OCI-LY3 (cell line): Measurements from ENCODE around the gene IL36G.
A peak's percentile ranks its signal among the peaks of the same experiment; 100 is the strongest.

Experiments used
- H2AFZ ChIP-seq: fragments of 200-600, 300-600 bp; shearing (Covaris generic); 2 replicates; pipeline ENCODE4 v1.6.0; 2014; ENCODE audit warnings: antibody characterized with exemption, low read depth, low read length
- H3K27ac ChIP-seq: fragments of 200-600, 300-600 bp; sonication (generic); 2 replicates; pipeline ENCODE4 v1.5.1; 2014; ENCODE audit warnings: mild to moderate bottlenecking, low read length, moderate library complexity, mixed read lengths
- H3K27me3 ChIP-seq: fragments of 200-600, 300-600 bp; sonication (generic); 2 replicates; pipeline ENCODE4 v1.6.1; 2014; ENCODE audit warnings: low read depth, low read length, mixed read lengths
- H3K36me3 ChIP-seq: fragments of 200-600, 300-600 bp; sonication (generic); replicated peaks from 2 replicates; pipeline ENCODE3; 2014; ENCODE audit warnings: low read depth, low read length, mixed read lengths
- H3K4me1 ChIP-seq: fragments of 300-600, 200-600 bp; sonication (generic); 2 replicates; pipeline ENCODE4 v1.6.1; 2014; ENCODE audit warnings: low read length, mixed read lengths
- H3K4me2 ChIP-seq: fragments of 200-600, 300-600 bp; sonication (generic); 2 replicates; pipeline ENCODE4 v1.6.1; 2014; ENCODE audit warnings: low read length, mixed read lengths
- H3K4me3 ChIP-seq: fragments of 300-600, 200-600 bp; sonication (generic); 2 replicates; pipeline ENCODE4 v1.5.1; 2014; ENCODE audit warnings: antibody characterized with exemption, mild to moderate bottlenecking, low read length, moderate library complexity
- H3K79me2 ChIP-seq: fragments of 300-600, 200-600 bp; shearing (Covaris generic); 2 replicates; pipeline ENCODE4 v1.6.1; 2014; ENCODE audit warnings: mild to moderate bottlenecking, low read length, mixed read lengths
- H3K9ac ChIP-seq: fragments of 300-600, 200-600 bp; shearing (Covaris generic); 2 replicates; pipeline ENCODE4 v1.6.0; 2014; ENCODE audit warnings: mild to moderate bottlenecking, low read length, moderate library complexity
- H3K9me3 ChIP-seq: fragments of 200-600, 300-600 bp; shearing (Covaris generic); 2 replicates; pipeline ENCODE4 v1.6.1; 2014; ENCODE audit warnings: low read length, mixed read lengths; ENCODE audit not compliant: insufficient read depth
- H4K20me1 ChIP-seq: fragments of 200-600, 300-600 bp; sonication (generic); 2 replicates; pipeline ENCODE4 v1.6.1; 2016; ENCODE audit warnings: low read length, mixed read lengths; ENCODE audit not compliant: insufficient read depth
- EZH2phosphoT487 ChIP-seq: fragments of 200-600 bp; shearing (Covaris generic); IDR thresholded peaks from 2 replicates; pipeline ENCODE4 v1.6.1; 2018; ENCODE audit warnings: antibody characterized with exemption, mixed run types, low read depth
- TF ChIP-seq, protein P1 (sequence below): fragments of 200-600, 300-600 bp; sonication (generic); IDR thresholded peaks from 2 replicates; pipeline ENCODE4 v1.5.1; 2014; ENCODE audit warnings: antibody characterized with exemption, low read length, low read depth

IL36G gene

DNA sequence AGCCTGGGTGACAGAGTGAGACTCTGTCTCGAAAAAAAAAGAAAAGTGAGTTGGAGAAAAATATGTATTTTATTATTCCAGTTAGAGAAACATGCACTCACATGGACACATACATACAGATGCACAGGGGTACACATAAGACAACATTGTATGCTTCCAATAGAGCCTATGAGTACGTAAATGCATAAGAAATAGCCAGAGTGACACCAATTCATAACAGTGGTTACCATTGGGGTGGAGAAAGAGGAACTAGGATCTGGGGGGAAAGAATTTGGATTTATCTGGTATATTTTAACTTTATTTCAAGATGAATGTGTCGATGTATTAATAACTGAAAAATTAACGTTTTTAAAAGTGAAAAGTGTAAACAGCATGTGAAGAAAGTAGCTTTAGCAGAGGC, 43.5 kb downstream of the IL36G start:
- Histone ChIP-seq H3K4me1 (peaks cover 26% of the 10 kb centered on the region), H3K4me3 (peak overlapping the region; percentile 16; the same call in 1 of the 2 replicates), H3K27ac (no peak overlapping the region), H3K36me3 (peaks cover 2% of the 10 kb centered on the region), H3K27me3 (peaks cover 51% of the 10 kb centered on the region), H3K9ac (no peak overlapping the region), H3K9me3 (peaks cover 5% of the 10 kb centered on the region; the same call in 1 of the 2 replicates), H3K79me2 (no peaks in the 10 kb centered on the region), H2AFZ (no peak overlapping the region), H3K4me2 (peak overlapping the region; percentile 60), H4K20me1 (peaks cover 4% of the 10 kb centered on the region; the same call in 1 of the 2 replicates)
- no peak for TF ChIP-seq EZH2phosphoT487
- TF ChIP-seq, protein P1, sequence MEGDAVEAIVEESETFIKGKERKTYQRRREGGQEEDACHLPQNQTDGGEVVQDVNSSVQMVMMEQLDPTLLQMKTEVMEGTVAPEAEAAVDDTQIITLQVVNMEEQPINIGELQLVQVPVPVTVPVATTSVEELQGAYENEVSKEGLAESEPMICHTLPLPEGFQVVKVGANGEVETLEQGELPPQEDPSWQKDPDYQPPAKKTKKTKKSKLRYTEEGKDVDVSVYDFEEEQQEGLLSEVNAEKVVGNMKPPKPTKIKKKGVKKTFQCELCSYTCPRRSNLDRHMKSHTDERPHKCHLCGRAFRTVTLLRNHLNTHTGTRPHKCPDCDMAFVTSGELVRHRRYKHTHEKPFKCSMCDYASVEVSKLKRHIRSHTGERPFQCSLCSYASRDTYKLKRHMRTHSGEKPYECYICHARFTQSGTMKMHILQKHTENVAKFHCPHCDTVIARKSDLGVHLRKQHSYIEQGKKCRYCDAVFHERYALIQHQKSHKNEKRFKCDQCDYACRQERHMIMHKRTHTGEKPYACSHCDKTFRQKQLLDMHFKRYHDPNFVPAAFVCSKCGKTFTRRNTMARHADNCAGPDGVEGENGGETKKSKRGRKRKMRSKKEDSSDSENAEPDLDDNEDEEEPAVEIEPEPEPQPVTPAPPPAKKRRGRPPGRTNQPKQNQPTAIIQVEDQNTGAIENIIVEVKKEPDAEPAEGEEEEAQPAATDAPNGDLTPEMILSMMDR = no peak

DNA sequence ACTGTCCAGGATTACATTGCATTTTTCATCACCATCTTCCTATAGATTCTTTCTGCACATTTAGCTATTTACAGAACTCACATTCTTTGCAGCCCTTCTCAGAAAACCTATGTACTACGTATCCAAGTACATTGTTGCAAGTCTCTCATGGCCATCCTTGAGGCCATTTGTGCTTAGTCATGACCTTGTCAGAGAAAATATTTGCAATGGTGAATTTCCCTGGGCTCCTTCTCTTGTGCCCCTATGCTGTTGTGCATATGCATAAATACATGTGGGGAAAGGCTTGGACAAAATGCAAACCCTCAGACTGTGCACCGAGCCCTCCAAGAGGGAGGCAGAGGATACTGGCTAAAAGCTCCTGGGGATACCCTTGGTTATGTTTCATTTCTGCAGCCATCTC, 47.0 kb downstream of the IL36G start:
- TF ChIP-seq, protein P1 = no peak
- no peak for TF ChIP-seq EZH2phosphoT487
- Histone ChIP-seq H4K20me1 (peaks cover 4% of the 10 kb centered on the region; the same call in 1 of the 2 replicates), H3K36me3 (no peaks in the 10 kb centered on the region), H3K4me2 (no peak overlapping the region), H3K27ac (no peak overlapping the region), H3K4me3 (no peak overlapping the region), H3K9ac (no peak overlapping the region), H3K79me2 (no peaks in the 10 kb centered on the region), H3K27me3 (peaks cover 74% of the 10 kb centered on the region), H2AFZ (no peak overlapping the region), H3K4me1 (peaks cover 27% of the 10 kb centered on the region), H3K9me3 (peaks cover 1% of the 10 kb centered on the region; the same call in 1 of the 2 replicates)

DNA sequence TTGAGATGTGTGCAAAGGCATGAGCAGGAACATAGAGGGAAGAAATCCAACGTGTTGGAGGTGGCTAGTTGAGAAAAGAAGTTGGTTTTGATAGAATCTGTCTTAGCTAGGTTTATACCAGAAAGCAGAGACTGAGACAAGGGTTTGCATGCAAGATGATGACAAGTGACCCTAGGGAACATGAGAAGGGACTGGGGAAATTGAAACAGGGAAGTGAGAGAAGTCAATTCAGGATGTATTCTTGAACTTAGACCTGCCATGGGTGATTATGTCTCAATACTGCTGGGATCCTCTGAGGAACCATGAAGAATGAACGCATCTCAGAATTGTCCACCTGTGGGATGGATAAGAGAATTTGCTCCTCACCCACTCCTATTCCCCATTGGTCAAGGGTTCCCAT, 47.9 kb downstream of the IL36G start:
- Histone ChIP-seq H3K36me3 (no peaks in the 10 kb centered on the region), H3K9me3 (no peaks in the 10 kb centered on the region), H3K79me2 (no peaks in the 10 kb centered on the region), H3K4me2 (peak overlapping the region; percentile 64), H4K20me1 (peaks cover 4% of the 10 kb centered on the region; the same call in 1 of the 2 replicates), H3K9ac (no peak overlapping the region), H3K4me3 (peak overlapping the region; percentile 23), H3K27me3 (peaks cover 82% of the 10 kb centered on the region), H3K4me1 (peaks cover 27% of the 10 kb centered on the region), H3K27ac (no peak overlapping the region), H2AFZ (no peak overlapping the region)
- TF ChIP-seq, protein P1 = no peak
- TF ChIP-seq EZH2phosphoT487 = no peak

DNA sequence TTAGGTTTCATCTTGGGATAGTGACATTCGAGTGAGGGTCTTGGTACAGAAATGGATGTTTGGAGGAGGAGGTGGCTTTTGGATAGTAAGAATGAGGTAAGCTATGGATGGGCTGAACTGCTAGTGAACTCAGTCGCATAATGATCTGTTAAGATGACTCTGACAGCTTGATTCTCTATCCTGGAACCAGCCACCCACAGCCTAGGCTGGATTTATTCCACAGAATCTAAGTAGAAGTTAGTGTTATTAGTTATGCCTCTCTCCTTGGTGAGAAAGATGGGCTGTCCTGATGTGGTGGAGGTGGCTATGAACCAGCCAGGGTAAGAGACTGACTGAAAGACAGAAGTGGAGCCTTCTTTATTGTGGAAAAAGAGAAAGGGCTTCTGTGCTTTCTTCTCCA, 49.9 kb downstream of the IL36G start:
- Histone ChIP-seq H3K9me3 (no peaks in the 10 kb centered on the region), H3K4me1 (peaks cover 15% of the 10 kb centered on the region), H4K20me1 (peaks cover 4% of the 10 kb centered on the region; the same call in 1 of the 2 replicates), H3K36me3 (no peaks in the 10 kb centered on the region), H3K27me3 (peaks cover 88% of the 10 kb centered on the region), H3K4me3 (no peak overlapping the region), H3K79me2 (no peaks in the 10 kb centered on the region), H3K4me2 (no peak overlapping the region), H3K9ac (no peak overlapping the region), H3K27ac (no peak overlapping the region), H2AFZ (no peak overlapping the region)
- TF ChIP-seq, protein P1 = no peak
- TF ChIP-seq EZH2phosphoT487 = no peak
